RWPE1 (cell line): ENCODE data around the gene MRPS14.

Experiments used
- CTCF ChIA-PET: fragments of 350-600 bp; sonication (Branson Sonifier 250); formaldehyde crosslinking; extraction: SDS; loops from one replicate; lab custom pipeline; 2021; lab: Yijun Ruan, JAX
- POLR2A ChIA-PET: fragments of 400-600 bp; formaldehyde crosslinking; extraction: SDS; loops from one replicate; lab custom pipeline; 2020; ENCODE audit warnings: antibody characterized with exemption; ENCODE audit not compliant: low non-redundant PET; lab: Yijun Ruan, JAX
- DNase-seq: peaks from one replicate; pipeline ENCODE4 v3.0.0; 2012; ENCODE audit warnings: low spot score
- H3K27ac ChIP-seq: fragments of 450-650 bp; 2 replicates; pipeline ENCODE4 v1.5.1; 2017
- TF ChIP-seq, protein P1 (sequence below): fragments of 450-650 bp; conservative IDR thresholded peaks from 2 replicates; pipeline ENCODE4 v1.5.1; 2017; ENCODE audit warnings: low read depth, mild to moderate bottlenecking

MRPS14 gene

DNA sequence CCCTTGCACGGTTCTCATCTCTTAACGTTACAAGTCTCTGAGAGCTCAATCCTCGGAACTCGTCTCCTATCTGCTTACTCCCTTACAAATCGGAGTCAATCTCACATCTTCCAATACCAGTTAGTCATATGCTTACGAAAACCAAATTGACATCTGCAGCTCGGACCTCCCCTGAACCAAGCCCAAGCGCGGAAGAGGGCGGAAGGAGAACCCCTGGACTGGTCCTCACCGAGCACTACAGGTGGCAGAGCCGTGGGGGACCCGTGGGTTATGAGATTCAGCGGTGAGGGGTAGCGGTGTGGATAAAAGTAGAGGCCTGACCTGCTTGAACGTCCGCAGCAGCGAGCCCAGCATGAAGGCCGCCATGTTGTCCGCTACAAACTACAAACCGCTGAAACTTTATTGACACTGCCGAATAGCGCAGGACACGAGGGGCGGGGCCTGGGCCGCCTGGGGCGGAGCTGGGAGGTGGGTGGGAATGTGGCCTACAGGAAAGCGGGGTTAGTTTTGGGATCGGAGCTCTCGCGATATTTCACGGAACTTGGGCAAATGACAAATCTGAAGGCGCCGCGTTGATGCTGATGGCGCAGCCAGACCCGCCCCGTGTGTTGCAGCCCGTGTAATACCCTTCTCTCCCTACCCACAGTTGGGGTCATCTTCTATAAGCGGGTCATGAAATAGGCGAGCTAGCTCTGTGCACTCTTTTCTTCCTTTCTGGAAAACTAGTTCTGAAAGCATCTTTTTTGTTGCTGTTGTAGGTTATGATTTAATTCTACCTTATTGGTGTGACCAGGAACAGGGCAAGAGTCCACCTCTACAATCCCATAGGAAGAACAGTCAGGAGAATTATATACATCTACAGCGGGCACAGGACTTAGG, at the start of gene MRPS14:
TSS of gene MRPS14 (minus strand) at position 383 of the 879 bp plus-strand sequence. CDS start at position 366, 17 bp downstream.
- CTCF ChIA-PET = interaction anchor here (0.7 to 1.1 kb wide), 2 partner anchors 102 to 315 kb away, joined by 5 to 7 read pairs; no protein-coding TSS in a partner anchor

DNA sequence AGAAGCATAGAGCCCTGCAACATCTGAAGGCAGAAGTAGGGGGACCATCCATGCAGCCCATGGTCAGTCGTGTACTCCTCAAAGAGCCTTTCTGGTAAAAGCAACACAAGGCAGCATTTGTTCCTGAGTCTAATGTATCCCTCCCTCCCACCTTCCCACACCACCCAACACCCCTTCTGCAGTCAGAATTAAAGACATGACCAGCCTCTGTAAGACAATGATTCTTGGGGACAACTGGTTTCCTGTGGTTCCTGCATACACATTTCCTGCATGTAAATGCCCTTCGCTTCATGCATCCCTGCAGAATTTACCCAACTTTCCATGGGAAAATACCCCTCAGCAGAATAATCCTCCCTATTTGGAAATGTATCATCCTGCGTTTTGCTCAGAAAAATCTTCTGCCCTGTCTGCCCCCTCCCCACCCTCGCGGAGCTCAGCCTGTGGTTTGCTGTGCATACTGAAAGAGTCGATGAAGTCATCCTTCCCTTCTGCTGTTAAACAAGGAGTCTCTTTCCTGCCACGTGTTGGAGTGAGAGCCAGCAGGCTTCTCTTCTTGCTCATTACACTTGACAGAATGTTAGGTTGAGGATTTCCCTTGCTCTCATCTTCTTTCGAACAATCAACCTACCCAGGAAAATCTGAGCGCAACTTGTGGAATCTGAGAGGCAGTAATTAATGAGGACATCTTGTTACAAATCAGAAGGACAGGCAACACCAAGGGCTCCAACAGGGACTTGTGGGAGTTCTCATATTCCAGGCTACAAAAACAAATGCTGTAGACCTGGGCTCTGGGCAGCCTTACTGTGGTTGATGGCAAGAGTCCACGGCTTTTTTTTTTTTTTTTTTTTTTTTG, 49.1 kb upstream of the MRPS14 start:
- POLR2A ChIA-PET = no interaction called here
- no peak for DNase-seq
- TF ChIP-seq, protein P1, sequence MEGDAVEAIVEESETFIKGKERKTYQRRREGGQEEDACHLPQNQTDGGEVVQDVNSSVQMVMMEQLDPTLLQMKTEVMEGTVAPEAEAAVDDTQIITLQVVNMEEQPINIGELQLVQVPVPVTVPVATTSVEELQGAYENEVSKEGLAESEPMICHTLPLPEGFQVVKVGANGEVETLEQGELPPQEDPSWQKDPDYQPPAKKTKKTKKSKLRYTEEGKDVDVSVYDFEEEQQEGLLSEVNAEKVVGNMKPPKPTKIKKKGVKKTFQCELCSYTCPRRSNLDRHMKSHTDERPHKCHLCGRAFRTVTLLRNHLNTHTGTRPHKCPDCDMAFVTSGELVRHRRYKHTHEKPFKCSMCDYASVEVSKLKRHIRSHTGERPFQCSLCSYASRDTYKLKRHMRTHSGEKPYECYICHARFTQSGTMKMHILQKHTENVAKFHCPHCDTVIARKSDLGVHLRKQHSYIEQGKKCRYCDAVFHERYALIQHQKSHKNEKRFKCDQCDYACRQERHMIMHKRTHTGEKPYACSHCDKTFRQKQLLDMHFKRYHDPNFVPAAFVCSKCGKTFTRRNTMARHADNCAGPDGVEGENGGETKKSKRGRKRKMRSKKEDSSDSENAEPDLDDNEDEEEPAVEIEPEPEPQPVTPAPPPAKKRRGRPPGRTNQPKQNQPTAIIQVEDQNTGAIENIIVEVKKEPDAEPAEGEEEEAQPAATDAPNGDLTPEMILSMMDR = no peak
- no peak overlapping the region for H3K27ac ChIP-seq
- CTCF ChIA-PET = no interaction called here

More for the DNA sequence above, at the start of gene MRPS14:
- DNase-seq = peak; percentile 98
- H3K27ac ChIP-seq = peak within 1 kb of the TSS; percentile 78
- POLR2A ChIA-PET = interaction anchor here (0.7 to 1.2 kb wide), 3 partner anchors 23 to 1088 kb away, joined by 4 to 7 read pairs (median 6); no protein-coding TSS in a partner anchor
- TF ChIP-seq, protein P1 = no peak

DNA sequence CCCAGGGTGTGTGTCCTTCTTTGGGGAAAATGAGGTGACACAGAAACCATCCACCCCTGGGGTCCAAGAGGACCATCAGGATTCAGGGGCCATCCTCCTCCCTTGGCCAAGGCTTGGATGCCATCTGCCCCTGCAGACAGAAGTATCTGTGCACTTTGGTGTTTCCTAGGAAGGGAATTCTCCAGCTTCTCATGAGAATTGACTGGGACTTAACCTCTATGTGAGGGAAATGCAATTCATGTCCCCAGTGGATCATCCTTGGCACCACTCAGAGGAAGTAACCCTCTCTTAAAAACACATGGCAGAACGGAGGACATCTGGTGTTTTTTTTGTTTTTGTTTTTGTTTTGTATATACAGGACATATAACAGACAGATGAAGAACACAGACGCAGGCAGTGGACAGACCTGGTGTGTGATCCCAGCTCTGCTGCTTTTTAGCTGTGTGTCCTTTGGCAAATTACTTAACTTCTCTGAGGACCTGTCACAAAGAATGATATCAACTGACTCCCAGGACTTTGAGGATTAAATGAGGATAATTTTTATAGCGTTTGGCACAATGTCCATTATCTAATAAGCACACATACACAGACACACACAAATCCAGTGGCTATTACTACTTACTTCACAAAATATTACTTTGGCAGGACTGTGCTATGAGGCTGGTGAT, 48.2 kb upstream of the MRPS14 start:
- H3K27ac ChIP-seq = no peak overlapping the region
- TF ChIP-seq, protein P1 = no peak
- ChIA-PET CTCF (no interaction called here), POLR2A (no interaction called here)
- DNase-seq = no peak

DNA sequence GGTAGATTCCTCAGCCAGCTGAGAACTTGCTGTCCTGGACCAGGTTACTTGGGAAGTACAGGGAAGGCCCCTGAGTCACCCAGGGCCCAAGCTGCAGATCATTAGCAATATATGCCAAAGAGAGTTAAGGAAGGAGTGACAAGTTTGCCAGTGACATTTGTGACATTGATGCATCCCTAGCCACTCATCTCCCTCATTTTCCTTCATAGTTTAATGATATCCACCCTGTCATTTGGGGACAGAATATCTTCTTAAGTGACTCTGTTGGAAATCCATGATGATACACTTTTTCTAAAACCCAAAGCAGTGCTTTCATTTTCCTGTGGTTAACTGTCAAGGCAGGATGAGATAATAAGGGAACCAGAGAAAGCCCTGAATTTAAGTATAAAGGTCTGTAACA, 47.6 kb upstream of the MRPS14 start:
- TF ChIP-seq, protein P1 = no peak
- DNase-seq = no peak
- ChIA-PET CTCF (no interaction called here), POLR2A (no interaction called here)
- H3K27ac ChIP-seq = no peak overlapping the region

DNA sequence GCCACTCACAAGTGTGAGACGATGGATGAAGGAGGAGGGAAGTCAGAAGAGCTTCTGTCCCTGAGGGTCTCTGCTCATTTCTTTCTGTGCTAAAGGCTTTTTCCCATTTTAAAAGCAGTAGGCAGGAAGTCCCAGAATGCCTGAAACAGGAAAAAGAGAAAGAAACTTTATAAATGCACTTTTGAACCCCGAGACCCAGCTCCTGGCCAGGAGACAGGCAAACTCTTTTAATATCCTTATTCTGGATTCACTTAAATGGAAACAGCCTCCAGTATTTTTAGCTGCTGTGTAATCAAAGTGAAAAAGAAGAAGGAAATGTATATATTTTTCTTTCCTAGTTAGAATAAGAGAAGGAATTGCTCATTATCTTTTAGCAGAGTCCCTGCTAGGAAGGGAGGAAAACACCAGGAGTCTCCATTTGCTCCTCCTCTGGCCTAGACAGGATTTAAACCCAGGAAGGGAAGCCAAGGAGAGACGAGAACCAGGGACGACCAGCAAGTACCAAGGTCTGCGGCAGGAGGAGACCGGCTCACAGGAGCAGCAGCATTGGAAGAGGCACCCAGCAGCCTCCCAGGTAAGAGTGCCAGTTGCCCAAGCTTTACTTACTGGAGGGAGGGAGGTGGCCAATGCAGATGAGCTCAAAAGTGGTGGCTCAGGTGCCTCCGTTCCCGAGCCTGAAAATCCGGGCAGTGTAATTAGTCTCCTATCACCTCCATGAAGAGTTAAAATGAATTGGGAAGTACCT, 44.3 kb upstream of the MRPS14 start, which contains the start of gene TNN:
TSS of gene TNN (plus strand) at position 472 of the 745 bp plus-strand sequence. CDS start 9,586 bp downstream, outside the sequence.
- TF ChIP-seq, protein P1 = no peak
- ChIA-PET CTCF (interaction anchor here (1.0 kb wide), 1 partner anchor 63 kb away, joined by 4 read pairs; no protein-coding TSS in a partner anchor), POLR2A (no interaction called here)
- DNase-seq = no peak
- no peak within 1 kb of the TSS for H3K27ac ChIP-seq
